Common myeloid progenitor, CD34-positive (primary cell): ENCODE results near the gene OTUD3. TPM values are rescaled to one million over a fixed set of nuclear protein-coding genes. Genes with fewer than 3 reads are reported as not detected.

Experiments used
- CTCF ChIA-PET: fragments of 350-600 bp; sonication (Branson Sonifier 250); formaldehyde crosslinking; loops from one replicate; lab custom pipeline; 2021; ENCODE audit warnings: antibody characterized with exemption; lab: Charles Lee
- POLR2A ChIA-PET: fragments of 350-600 bp; sonication (Branson Sonifier 250); formaldehyde crosslinking; loops from one replicate; lab custom pipeline; 2021; ENCODE audit warnings: antibody characterized with exemption; lab: Charles Lee
- DNase-seq, 3 donors: peaks; one replicate each; pipeline versions ENCODE4 v3.0.0 to v3.0.0-alpha.2; 2013
- H3K27ac ChIP-seq, 2 experiments: 1 replicate in 1 of 2; 2 replicates in 1 of 2; pipeline ENCODE4 v1.7.0; 2013; ENCODE audit warnings: inconsistent platforms in 2 of 2, low read length in 2 of 2, mild to moderate bottlenecking in 2 of 2, low read depth in 1 of 2, moderate library complexity in 1 of 2; ENCODE audit not compliant: severe bottlenecking in 2 of 2, insufficient read depth in 1 of 2, poor library complexity in 1 of 2
- H3K27me3 ChIP-seq, 5 experiments: replicated peaks in 2 of 5; 1 replicate in 3 of 5; 2 replicates in 2 of 5; pipeline versions ENCODE4 v1.6.1 to v1.7.0; 2013; ENCODE audit warnings: low read length in 4 of 5, mild to moderate bottlenecking in 2 of 5, moderate library complexity in 2 of 5, inconsistent platforms in 1 of 5; ENCODE audit not compliant: insufficient read depth in 5 of 5, control insufficient read depth in 4 of 5
- H3K36me3 ChIP-seq, 4 experiments: 1 replicate in 2 of 4; 2 replicates in 2 of 4; pipeline versions ENCODE4 v1.6.1 to v1.7.0; 2013; ENCODE audit warnings: low read length in 3 of 4, control low read depth in 1 of 4, mild to moderate bottlenecking in 1 of 4; ENCODE audit not compliant: control insufficient read depth in 4 of 4, insufficient read depth in 4 of 4
- H3K4me1 ChIP-seq, 4 experiments: 1 replicate in 3 of 4; 2 replicates in 1 of 4; pipeline versions ENCODE4 v1.6.1 to v1.7.1; 2013; ENCODE audit warnings: low read length in 3 of 4, mild to moderate bottlenecking in 3 of 4, control low read depth in 1 of 4, inconsistent platforms in 1 of 4, moderate library complexity in 1 of 4; ENCODE audit not compliant: control insufficient read depth in 4 of 4, insufficient read depth in 4 of 4; ENCODE audit errors: control extremely low read depth in 1 of 4
- H3K4me3 ChIP-seq, 7 experiments: 1 replicate in 4 of 7; 2 replicates in 3 of 7; pipeline versions ENCODE4 v1.5.1 to v1.7.0; 2013; ENCODE audit warnings: mild to moderate bottlenecking in 7 of 7, low read length in 6 of 7, moderate library complexity in 6 of 7, inconsistent platforms in 2 of 7, low read depth in 2 of 7, control low read depth in 1 of 7; ENCODE audit not compliant: insufficient read depth in 4 of 7, control insufficient read depth in 1 of 7; ENCODE audit errors: extremely low read depth in 1 of 7
- H3K9me3 ChIP-seq, 5 experiments: 1 replicate in 4 of 5; 2 replicates in 1 of 5; pipeline versions ENCODE4 v1.6.1 to v1.7.1; 2013; ENCODE audit warnings: low read length in 4 of 5, mild to moderate bottlenecking in 2 of 5, inconsistent platforms in 1 of 5, low read depth in 1 of 5, moderate library complexity in 1 of 5; ENCODE audit not compliant: control insufficient read depth in 4 of 5, insufficient read depth in 2 of 5; ENCODE audit errors: control extremely low read depth in 1 of 5
- WGBS: methylation state at CpG from one replicate; pipeline ENCODE4 v1.1.5; 2013; ENCODE audit not compliant: insufficient coverage; 5-methylcytosine and 5-hydroxymethylcytosine counted together
- polyA plus RNA-seq: library from polyadenylated mRNA; unstranded; fragments of 120-200 nt; gene quantifications from one replicate; pipeline ENCODE4 v1.2.1, GENCODE V29; 2013

OTUD3 gene
- 7.9 TPM for polyA plus RNA-seq

GRCh38 chr1:19882111-19883071 is at the start of gene OTUD3:
Gene OTUD3, plus strand, starts transcription at chr1:19882395. Its CDS starts 119 bp downstream, at chr1:19882514.
- Histone ChIP-seq H3K4me1 (peaks cover 4 to 14% (median 8%) of the 10 kb centered on the region in 4 experiments), H3K27ac (peak within 1 kb of the TSS; percentile 69 to 81), H3K27me3 (peaks cover 0 to 8% (median 0%) of the 10 kb centered on the region in 5 experiments), H3K9me3 (no peaks in the 10 kb centered on the region), H3K36me3 (peaks cover 0 to 6% (median 3%) of the 10 kb centered on the region in 4 experiments), H3K4me3 (peak within 1 kb of the TSS; percentile 65 to 93 (median 86))
- ChIA-PET CTCF (interaction anchor here (1.0 to 2.2 kb wide), 4 partner anchors 10 to 313 kb away, joined by 3 to 6 read pairs (median 4); no protein-coding TSS in a partner anchor), POLR2A (no interaction called here)
- under 1% methylated on average over 91 of the region's 97 CpGs for WGBS
- peak; percentile 98 to 99 (median 99) for DNase-seq

- WGBS: 95% methylated on average over 3 of the region's 4 CpGs
- POLR2A ChIA-PET: no interaction called here
- CTCF ChIA-PET: no interaction called here
- H3K4me1 ChIP-seq: no peaks in the 10 kb centered on the region
- peaks cover 1 to 6% (median 2%) of the 10 kb centered on the region in 5 experiments for H3K9me3 ChIP-seq
- H3K4me3 ChIP-seq: no peak overlapping the region
- H3K27me3 ChIP-seq: peaks cover 0 to 7% (median 0%) of the 10 kb centered on the region in 5 experiments
- no peaks in the 10 kb centered on the region for H3K36me3 ChIP-seq
- H3K27ac ChIP-seq: no peak overlapping the region
- DNase-seq: no peak
These were observed 46.6 kb upstream of the OTUD3 start for GRCh38 chr1:19835578-19835977.

- ChIA-PET POLR2A (no interaction called here), CTCF (no interaction called here)
- H3K27me3 ChIP-seq: peaks cover 0 to 3% (median 0%) of the 10 kb centered on the region in 5 experiments
- H3K4me1 ChIP-seq: no peaks in the 10 kb centered on the region
- H3K9me3 ChIP-seq: peaks cover 0 to 2% (median 0%) of the 10 kb centered on the region in 5 experiments
- H3K36me3 ChIP-seq: no peaks in the 10 kb centered on the region
- H3K27ac ChIP-seq: no peak overlapping the region
- no peak overlapping the region for H3K4me3 ChIP-seq
- no peak for DNase-seq
- WGBS: no CpG with 5 or more reads among the region's 2 CpGs
These were observed 44.3 kb upstream of the OTUD3 start for GRCh38 chr1:19837866-19838265.

GRCh38 chr1:19840228-19840627 is 42.0 kb upstream of the OTUD3 start:
- Histone ChIP-seq H3K36me3 (no peaks in the 10 kb centered on the region), H3K9me3 (peaks cover 0 to 2% (median 0%) of the 10 kb centered on the region in 5 experiments), H3K4me1 (peaks cover 0 to 3% (median 0%) of the 10 kb centered on the region in 4 experiments), H3K27ac (no peak overlapping the region), H3K27me3 (peaks cover 0 to 10% (median 0%) of the 10 kb centered on the region in 5 experiments), H3K4me3 (no peak overlapping the region)
- ChIA-PET POLR2A (no interaction called here), CTCF (interaction anchor here (0.8 kb wide), 1 partner anchor 9 kb away, joined by 3 read pairs; no protein-coding TSS in a partner anchor)
- DNase-seq: no peak

- no peak overlapping the region for H3K4me3 ChIP-seq
- H3K9me3 ChIP-seq: no peaks in the 10 kb centered on the region
- WGBS: 50% methylated on average over 2 of the region's 11 CpGs
- ChIA-PET CTCF (no interaction called here), POLR2A (no interaction called here)
- H3K36me3 ChIP-seq: no peaks in the 10 kb centered on the region
- H3K27ac ChIP-seq: no peak overlapping the region
- DNase-seq: peak in 2 of 3 donors; percentile 31 to 44
- H3K27me3 ChIP-seq: peaks cover 0 to 8% (median 4%) of the 10 kb centered on the region in 5 experiments
- H3K4me1 ChIP-seq: peaks cover 0 to 4% (median 0%) of the 10 kb centered on the region in 4 experiments
These were observed 37.3 kb upstream of the OTUD3 start for GRCh38 chr1:19844731-19845495.

GRCh38 chr1:19845555-19845954 is 36.6 kb upstream of the OTUD3 start:
- no peak for DNase-seq
- Histone ChIP-seq H3K36me3 (no peaks in the 10 kb centered on the region), H3K9me3 (no peaks in the 10 kb centered on the region), H3K27ac (no peak overlapping the region), H3K27me3 (peaks cover 0 to 8% (median 4%) of the 10 kb centered on the region in 5 experiments), H3K4me3 (no peak overlapping the region), H3K4me1 (peaks cover 0 to 4% (median 0%) of the 10 kb centered on the region in 4 experiments)
- ChIA-PET CTCF (no interaction called here), POLR2A (no interaction called here)
- no CpG with 5 or more reads among the region's 8 CpGs for WGBS
